GM12875 (cell line): ENCODE data around the gene MACF1.
"Not testable (repeated sequence)": the region's sequence is repeated elsewhere in the genome, so short reads cannot be mapped to it uniquely, and the experiment has no call there.

Experiments used
- H3K4me3 ChIP-seq: one replicate; pipeline ENCODE4 v1.5.1; 2011; ENCODE audit warnings: low read depth, low read length, control low read depth
- CTCF ChIP-seq: IDR thresholded peaks from 2 replicates; pipeline ENCODE4 v1.5.1; 2011; ENCODE audit warnings: low read depth, mild to moderate bottlenecking, control low read depth, inconsistent platforms, low read length, moderate library complexity, borderline replicate concordance; ENCODE audit not compliant: insufficient read depth

MACF1 gene

GRCh38 chr1:39522661-39523567 is 318.4 kb downstream of the MACF1 start:
- no peak for TF ChIP-seq CTCF

DNA sequence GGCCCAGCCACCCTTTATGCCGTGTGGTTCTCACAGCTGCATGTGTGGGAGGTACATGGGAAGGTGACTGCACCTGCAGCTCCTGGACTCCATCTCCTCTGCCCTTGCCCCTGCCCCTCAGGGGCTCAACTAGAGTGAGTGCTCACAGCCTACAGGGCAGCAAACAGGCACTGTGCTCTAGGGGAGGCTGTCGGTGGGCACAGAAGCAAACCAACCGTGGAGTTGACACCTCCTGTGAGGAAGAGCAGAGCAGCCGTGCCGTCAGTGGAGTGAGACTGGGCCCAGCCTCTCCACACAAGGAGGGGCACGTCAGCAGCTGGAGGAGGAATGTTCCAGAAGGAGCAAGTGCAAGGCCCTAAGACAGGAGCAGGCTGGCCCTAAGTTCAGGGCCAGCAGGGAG is 319.7 kb downstream of the MACF1 start:
- no peak for TF ChIP-seq CTCF
- no peak overlapping the region for H3K4me3 ChIP-seq

More at GRCh38 chr1:39522661-39523567, 318.4 kb downstream of the MACF1 start:
- H3K4me3 ChIP-seq = no peak overlapping the region

DNA sequence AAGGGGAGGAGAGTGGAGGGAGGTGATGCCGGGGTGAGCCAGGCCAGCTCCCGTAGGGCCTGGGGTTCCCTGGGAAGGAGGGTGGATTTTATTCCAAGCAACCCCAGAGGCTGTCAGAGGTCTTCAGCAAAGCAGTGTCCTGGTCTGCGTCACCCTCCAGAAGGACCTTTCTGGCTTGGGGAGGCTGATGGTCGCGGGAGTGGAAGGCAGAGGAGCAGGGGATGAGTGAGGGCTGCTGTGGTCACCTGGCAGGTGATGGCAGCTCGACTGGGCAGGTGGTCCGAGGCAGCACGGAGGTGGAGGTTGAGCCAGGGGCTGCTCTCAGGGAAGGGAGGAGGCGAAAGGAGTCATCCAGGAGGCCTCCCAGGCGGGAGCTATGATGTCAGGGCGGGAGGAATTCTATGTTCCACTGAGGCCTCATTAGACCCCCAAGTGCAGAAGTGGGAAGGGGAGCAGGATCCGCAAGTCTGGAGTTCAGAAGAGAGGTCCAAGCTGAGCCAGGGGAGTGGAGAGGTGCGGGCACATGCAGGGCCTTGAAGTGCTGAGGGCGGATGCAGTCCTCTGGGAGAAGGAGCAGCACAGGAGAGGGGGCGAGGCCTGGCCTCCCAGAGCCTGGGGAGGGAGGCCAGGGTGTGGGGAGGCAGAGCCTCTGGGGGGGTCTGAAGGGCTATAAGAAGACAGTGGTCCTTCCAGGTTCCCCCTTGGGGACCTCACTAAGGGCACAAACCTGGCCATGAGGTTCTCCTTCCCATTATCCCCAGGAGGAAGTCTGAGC is 320.3 kb downstream of the MACF1 start:
- TF ChIP-seq CTCF = no peak
- H3K4me3 ChIP-seq = no peak overlapping the region

- no peak for TF ChIP-seq CTCF
- H3K4me3 ChIP-seq = no peak overlapping the region
Measured at GRCh38 chr1:39525366-39526165, 321.1 kb downstream of the MACF1 start.

GRCh38 chr1:39526466-39527189 is 322.1 kb downstream of the MACF1 start:
- TF ChIP-seq CTCF = no peak
- H3K4me3 ChIP-seq = no peak overlapping the region

DNA sequence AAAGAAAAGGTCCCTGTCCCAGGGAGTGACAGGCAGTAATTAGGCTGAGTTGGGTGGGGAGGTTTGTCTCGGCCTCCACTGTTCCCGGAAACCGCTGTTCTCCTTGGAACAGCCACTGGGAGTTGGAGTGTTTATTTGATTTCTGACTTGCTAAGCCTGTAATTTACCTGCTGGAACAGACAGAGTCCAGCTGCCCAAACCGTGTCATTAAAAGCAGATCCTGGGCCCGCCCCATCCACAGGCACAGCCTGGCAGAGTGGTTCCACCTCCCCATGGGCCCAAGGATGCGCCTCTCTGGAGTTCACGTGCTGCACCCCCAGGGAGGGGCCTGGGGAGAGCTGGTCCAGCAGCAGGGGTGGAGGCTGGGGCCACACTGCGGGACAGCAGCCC is 322.7 kb downstream of the MACF1 start:
- H3K4me3 ChIP-seq = not testable (repeated sequence)
